HCT116 (cell line): Measurements from ENCODE around the gene HSP90AB1. TPM values are rescaled to one million over a fixed set of nuclear protein-coding genes. Genes with fewer than 3 reads are reported as not detected.

ENCODE experiments used
- ATAC-seq: fragments of 200-7000 bp; cut with Tn5 transposase; 2 replicates; pipeline ENCODE4 v1.9.1; 2020; ENCODE audit warnings: mild to moderate bottlenecking, moderate library complexity
- BruUV-seq: library from RNA; stranded (reverse); fragments of 400-500 nt; replicated peaks from 2 replicates; lab custom pipeline; 2021; lab: Mats Ljungman, UMichigan
- CTCF ChIA-PET: fragments of 300-600 bp; sonication (Branson Sonifier 250); formaldehyde crosslinking; loops from one replicate; lab custom pipeline; 2021; ENCODE audit warnings: antibody characterized with exemption; lab: Charles Lee
- POLR2A ChIA-PET: fragments of 300-600, 350-600 bp; sonication (Branson Sonifier 250); formaldehyde crosslinking; loops from one replicate; lab custom pipeline; 2021; ENCODE audit warnings: antibody characterized with exemption; lab: Charles Lee
- RAD21 ChIA-PET, 2 experiments: fragments of 300-600 bp; sonication (Branson Sonifier 250); formaldehyde crosslinking; loops; one replicate each; lab custom pipeline; 2023; ENCODE audit warnings: low total read pairs in 2 of 2; ENCODE audit not compliant: uncharacterized antibody in 2 of 2, unreplicated experiment in 2 of 2, low non-redundant PET in 1 of 2; lab: Charles Lee
- DNase-seq: peaks from one replicate; pipeline ENCODE4 v3.0.0-alpha.2; 2010; ENCODE audit warnings: low read depth, low spot score
- H2AFZ ChIP-seq: fragments of 200-600 bp; shearing (Covaris generic), sonication (generic); 2 replicates; pipeline ENCODE4 v1.6.1; 2017; ENCODE audit warnings: low read depth, mixed run types, mixed read lengths, antibody characterized with exemption, low read length; ENCODE audit not compliant: poor library complexity, severe bottlenecking
- H3K27ac ChIP-seq: 2 replicates; pipeline ENCODE4 v1.5.1; 2012; ENCODE audit warnings: low read depth, low read length
- H3K27me3 ChIP-seq: fragments of 200-600 bp; sonication (generic); 2 replicates; pipeline ENCODE4 v1.6.1; 2016; ENCODE audit warnings: mixed run types, low read length, mixed read lengths; ENCODE audit not compliant: insufficient read depth
- H3K36me3 ChIP-seq, 2 experiments: fragments of 200-500 bp in 1 of 2; fragments of 200-600 bp in 1 of 2; sonication (Bioruptor generic) in 1 of 2; sonication (generic) in 1 of 2; 2 replicates each; pipeline versions ENCODE4 v1.5.1 to v1.6.1; 2014 to 2016; ENCODE audit warnings: low read length in 2 of 2, inconsistent platforms in 1 of 2, mixed read lengths in 1 of 2, mixed run types in 1 of 2; ENCODE audit not compliant: insufficient read depth in 2 of 2, control insufficient read depth in 1 of 2
- H3K4me1 ChIP-seq, 2 experiments: fragments of 200-600 bp in 1 of 2; sonication (generic) in 1 of 2; 2 replicates each; pipeline versions ENCODE4 v1.5.1 to v1.6.1; 2012 to 2017; ENCODE audit warnings: low read length in 2 of 2, inconsistent platforms in 1 of 2, mild to moderate bottlenecking in 1 of 2, mixed read lengths in 1 of 2, mixed run types in 1 of 2, moderate library complexity in 1 of 2; ENCODE audit not compliant: insufficient read depth in 2 of 2, control insufficient read depth in 1 of 2
- H3K4me2 ChIP-seq: fragments of 200-600 bp; sonication (generic); 2 replicates; pipeline ENCODE4 v1.6.1; 2017; ENCODE audit warnings: mixed run types, low read length, mixed read lengths
- H3K4me3 ChIP-seq, 2 experiments: fragments of 200-600 bp in 1 of 2; sonication (generic) in 1 of 2; replicated peaks in 1 of 2; 2 replicates each; pipeline ENCODE4 v1.5.1; 2011 to 2016; ENCODE audit warnings: low read length in 2 of 2, control low read depth in 1 of 2, low read depth in 1 of 2, mild to moderate bottlenecking in 1 of 2, mixed read lengths in 1 of 2, mixed run types in 1 of 2
- H3K79me2 ChIP-seq: fragments of 200-600 bp; sonication (generic); 2 replicates; pipeline ENCODE4 v1.6.1; 2017; ENCODE audit warnings: mild to moderate bottlenecking, mixed run types, low read length, moderate library complexity, mixed read lengths; ENCODE audit not compliant: insufficient read depth
- H3K9ac ChIP-seq: fragments of 200-600 bp; sonication (generic); 2 replicates; pipeline ENCODE4 v1.6.1; 2016; ENCODE audit warnings: low read length, mixed read lengths
- H3K9me2 ChIP-seq: fragments of 200-600 bp; sonication (generic), shearing (Covaris generic); 2 replicates; pipeline ENCODE4 v1.6.1; 2017; ENCODE audit warnings: mixed run types, mild to moderate bottlenecking, moderate library complexity; ENCODE audit not compliant: insufficient read depth
- H3K9me3 ChIP-seq, 2 experiments: fragments of 200-500 bp in 1 of 2; fragments of 200-600 bp in 1 of 2; sonication (Bioruptor generic) in 1 of 2; sonication (generic) in 1 of 2; 2 replicates each; pipeline ENCODE4 v1.6.1; 2014 to 2017; ENCODE audit warnings: low read length in 2 of 2, mixed read lengths in 2 of 2, inconsistent platforms in 1 of 2, low read depth in 1 of 2, mild to moderate bottlenecking in 1 of 2, mixed run types in 1 of 2, moderate library complexity in 1 of 2; ENCODE audit not compliant: control insufficient read depth in 1 of 2, insufficient read depth in 1 of 2
- H4K20me1 ChIP-seq: fragments of 200-600 bp; sonication (generic), shearing (Covaris generic); 2 replicates; pipeline ENCODE4 v1.6.1; 2017; ENCODE audit warnings: mixed run types, mild to moderate bottlenecking, moderate library complexity; ENCODE audit not compliant: insufficient read depth
- ATF3 ChIP-seq: IDR thresholded peaks from 2 replicates; pipeline ENCODE4 v1.6.1; 2012
- CEBPB ChIP-seq: IDR thresholded peaks from 2 replicates; pipeline ENCODE4 v1.6.1; 2012; ENCODE audit warnings: low read depth
- CTCF ChIP-seq, 3 experiments: fragments of 200-600 bp in 1 of 3; sonication (generic) in 1 of 3; IDR thresholded peaks in 2 of 3; conservative IDR thresholded peaks in 1 of 3; 2 replicates each; pipeline ENCODE4 v1.5.1; 2012 to 2017; ENCODE audit warnings: low read depth in 2 of 3, low read length in 2 of 3, antibody characterized with exemption in 1 of 3, borderline replicate concordance in 1 of 3, control low read depth in 1 of 3, mild to moderate bottlenecking in 1 of 3, mixed read lengths in 1 of 3, mixed run types in 1 of 3, moderate library complexity in 1 of 3; ENCODE audit not compliant: insufficient read depth in 1 of 3
- EGR1 ChIP-seq: IDR thresholded peaks from 2 replicates; pipeline ENCODE4 v1.6.1; 2012; ENCODE audit warnings: low read depth
- EZH2 ChIP-seq: fragments of 200-600 bp; sonication (generic); IDR thresholded peaks from 2 replicates; pipeline ENCODE4 v1.6.1; 2017; ENCODE audit warnings: antibody characterized with exemption, mixed run types
- EZH2phosphoT487 ChIP-seq: fragments of 200-600 bp; IDR thresholded peaks from 2 replicates; pipeline ENCODE4 v1.6.1; 2018; ENCODE audit warnings: antibody characterized with exemption, borderline replicate concordance
- JUND ChIP-seq: IDR thresholded peaks from 2 replicates; pipeline ENCODE4 v1.6.1; 2012
- MAX ChIP-seq: IDR thresholded peaks from 2 replicates; pipeline ENCODE4 v1.6.1; 2012
- POLR2A ChIP-seq: IDR thresholded peaks from 2 replicates; pipeline ENCODE4 v1.7.0; 2011; ENCODE audit warnings: borderline replicate concordance; ENCODE audit not compliant: insufficient read depth, insufficient read length; ENCODE audit errors: extremely low read depth
- RAD21 ChIP-seq: IDR thresholded peaks from 2 replicates; pipeline ENCODE4 v1.6.1; 2012; ENCODE audit warnings: low read depth, mild to moderate bottlenecking
- TCF7L2 ChIP-seq: IDR thresholded peaks from 2 replicates; pipeline ENCODE4 v1.7.0; 2011; ENCODE audit warnings: borderline replicate concordance, inconsistent platforms; ENCODE audit not compliant: insufficient read depth, insufficient read length; ENCODE audit errors: extremely low read depth
- intact Hi-C: fragments of 100-400 bp; cut with micrococcal nuclease; formaldehyde crosslinking; loops from 2 replicates; pipeline ENCODE4 v1.10.0; 2022
- total RNA-seq: library from RNA; stranded (reverse); gene quantifications from one replicate; pipeline ENCODE4 v1.2.1, GENCODE V29; 2021; ENCODE audit not compliant: unreplicated experiment

The HSP90AB1 gene
- total RNA-seq, 1 experiment from 2014 or later, result 2,554 TPM

- Histone ChIP-seq H3K36me3 (peaks cover 4 to 25% of the 10 kb centered on the region in 2 experiments; a peak in 2 of 4 replicates), H3K79me2 (peaks cover 55% of the 10 kb centered on the region), H3K9me2 (no peaks in the 10 kb centered on the region), H3K27me3 (no peaks in the 10 kb centered on the region), H2AFZ (no peak overlapping the region), H4K20me1 (peaks cover 4% of the 10 kb centered on the region; the same call in 1 of the 2 replicates), H3K9me3 (no peaks in the 10 kb centered on the region), H3K4me3 (no peak overlapping the region), H3K27ac (no peak overlapping the region), H3K4me1 (peaks cover 28 to 50% of the 10 kb centered on the region in 2 experiments), H3K9ac (no peak overlapping the region), H3K4me2 (no peak overlapping the region)
- intact Hi-C loops, result no loop called here
- ChIA-PET CTCF (interaction anchor here (3.7 kb wide), 1 partner anchor 9 kb away, joined by 22 read pairs; no protein-coding TSS in a partner anchor), RAD21 (no interaction called here), POLR2A (interaction anchor here (3.0 kb wide), 1 partner anchor 20 kb away, joined by 27 read pairs; the partner anchor contains the start of gene HSP90AB1)
- DNase-seq (no peak), ATAC-seq (no peak)
- TF ChIP-seq ATF3 (no peak), CTCF (IDR thresholded peaks at IDR 0.05 in 2 of 3, conservative IDR thresholded peaks at IDR 0.05 in 1 of 3; ENCODE audit: borderline replicate concordance in 1 of 3, insufficient read depth in 1 of 3, low read depth in 2 of 3, low read length in 2 of 3) (no peak), EZH2 (no peak), MAX (no peak), EGR1 (no peak), TCF7L2 (no peak), JUND (no peak), CEBPB (no peak), EZH2phosphoT487 (no peak), RAD21 (no peak), POLR2A (no peak)
- BruUV-seq, result no TSS peak
Observed at GRCh38 chr6:44225579-44226325, 21.1 kb upstream of the HSP90AB1 start.
